Muscle of arm (tissue), 12 donors: ENCODE results near the gene SLC13A3. TPM values are rescaled to one million over a fixed set of nuclear protein-coding genes. Genes with fewer than 3 reads are reported as not detected.
A peak's percentile ranks its signal among the peaks of the same experiment; 100 is the strongest.
"Not testable (repeated sequence)": the region's sequence is repeated elsewhere in the genome, so short reads cannot be mapped to it uniquely, and the experiment has no call there.

Source experiments
- DNase-seq: peaks from one replicate; pipeline ENCODE4 v3.0.0-alpha.2; 2013
- polyA plus RNA-seq, 12 donors: library from polyadenylated mRNA; unstranded; fragments of 120-200 nt; gene quantifications; one replicate each; pipeline ENCODE4 v1.2.1, GENCODE V29; 2013; ENCODE audit not compliant: insufficient read length in 12 of 12

SLC13A3 gene
- polyA plus RNA-seq, 12 donors, result 2.4 to 4.7 (median 3.3) TPM; not detected in 2

DNA sequence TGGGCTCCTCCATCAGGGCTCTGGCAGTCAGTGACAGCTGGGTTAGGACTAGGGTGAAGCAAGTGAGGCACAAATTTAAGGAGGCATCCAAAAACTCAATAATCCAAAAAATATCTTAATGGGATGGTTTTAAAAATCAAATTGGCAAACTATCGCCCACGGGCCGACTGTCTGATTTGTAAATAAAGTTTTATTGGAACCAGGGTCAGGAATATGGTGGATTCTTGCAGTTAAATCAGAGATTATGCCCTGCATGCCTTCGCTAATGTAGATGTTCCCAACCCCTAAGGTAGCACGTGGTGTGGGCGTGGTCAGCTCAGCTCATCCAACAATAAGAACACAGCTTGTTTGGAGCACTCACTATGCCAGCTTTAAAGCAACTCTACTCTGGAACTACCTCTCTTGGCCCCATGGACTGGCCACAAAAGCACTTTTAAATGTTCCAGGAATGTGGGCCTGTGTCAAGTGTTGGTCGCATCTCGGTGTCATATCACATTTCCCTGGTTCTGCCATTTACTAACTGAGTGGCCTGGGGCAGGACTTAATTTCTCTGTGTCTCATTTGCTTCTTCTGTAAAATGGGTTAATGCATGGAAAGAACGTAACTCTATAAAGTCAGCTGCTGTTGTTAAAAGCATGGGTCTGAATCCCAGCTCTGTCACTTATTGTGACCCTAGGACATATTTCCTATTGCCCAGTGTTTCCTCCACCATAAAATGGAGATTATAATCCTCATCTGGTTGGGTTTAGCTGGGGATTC lies 31.0 kb upstream of the SLC13A3 start:
- DNase-seq, result no peak

DNA sequence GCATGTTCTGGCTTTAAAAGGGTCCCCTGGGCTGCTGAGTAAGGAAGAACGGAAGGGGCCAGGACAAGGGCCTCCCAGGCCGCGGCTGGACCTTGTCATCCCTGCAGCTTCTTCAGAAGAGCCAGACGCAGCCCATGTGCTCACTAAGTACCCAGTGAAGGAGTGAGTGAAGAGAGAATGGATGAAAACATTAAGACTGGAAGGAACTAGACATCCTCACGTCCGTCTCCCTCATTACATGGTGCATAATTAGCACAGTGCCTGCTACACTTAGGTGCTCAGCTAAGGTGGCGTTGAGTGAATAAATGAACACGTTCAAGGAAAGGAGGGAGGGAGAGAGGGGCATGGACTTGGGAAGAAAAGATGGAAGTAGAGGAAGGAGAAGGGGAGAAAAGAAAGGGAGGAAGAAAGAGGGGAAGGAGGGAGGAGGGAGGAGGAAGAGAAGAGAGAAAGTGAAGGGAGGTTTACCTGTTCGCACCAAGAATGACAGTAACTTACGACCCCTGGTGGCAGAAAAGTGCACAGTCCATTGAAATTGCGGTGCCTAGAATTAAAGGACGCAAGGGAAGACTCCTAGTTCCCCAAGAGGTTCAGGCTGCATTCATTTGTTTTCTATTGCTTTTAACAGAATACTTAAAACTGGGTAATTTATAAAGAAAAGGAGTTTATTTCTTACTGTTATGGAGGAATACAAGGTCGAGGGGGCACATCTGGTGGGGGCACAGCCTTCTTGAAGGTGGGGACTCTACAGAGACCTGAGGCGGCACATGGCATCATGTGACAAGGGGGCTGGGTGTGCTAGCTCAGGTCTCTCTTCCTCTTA lies 30.0 kb upstream of the SLC13A3 start:
- DNase-seq, result peak; percentile 57

GRCh38 chr20:46680684-46681031 lies 29.4 kb upstream of the SLC13A3 start:
- no peak for DNase-seq

- DNase-seq, result no peak
Measured at GRCh38 chr20:46678516-46678915, 27.3 kb upstream of the SLC13A3 start.

- DNase-seq, result no peak
Measured at GRCh38 chr20:46677608-46678007, 26.3 kb upstream of the SLC13A3 start.

GRCh38 chr20:46676649-46677316 lies 25.5 kb upstream of the SLC13A3 start:
- not testable (repeated sequence) for DNase-seq

DNA sequence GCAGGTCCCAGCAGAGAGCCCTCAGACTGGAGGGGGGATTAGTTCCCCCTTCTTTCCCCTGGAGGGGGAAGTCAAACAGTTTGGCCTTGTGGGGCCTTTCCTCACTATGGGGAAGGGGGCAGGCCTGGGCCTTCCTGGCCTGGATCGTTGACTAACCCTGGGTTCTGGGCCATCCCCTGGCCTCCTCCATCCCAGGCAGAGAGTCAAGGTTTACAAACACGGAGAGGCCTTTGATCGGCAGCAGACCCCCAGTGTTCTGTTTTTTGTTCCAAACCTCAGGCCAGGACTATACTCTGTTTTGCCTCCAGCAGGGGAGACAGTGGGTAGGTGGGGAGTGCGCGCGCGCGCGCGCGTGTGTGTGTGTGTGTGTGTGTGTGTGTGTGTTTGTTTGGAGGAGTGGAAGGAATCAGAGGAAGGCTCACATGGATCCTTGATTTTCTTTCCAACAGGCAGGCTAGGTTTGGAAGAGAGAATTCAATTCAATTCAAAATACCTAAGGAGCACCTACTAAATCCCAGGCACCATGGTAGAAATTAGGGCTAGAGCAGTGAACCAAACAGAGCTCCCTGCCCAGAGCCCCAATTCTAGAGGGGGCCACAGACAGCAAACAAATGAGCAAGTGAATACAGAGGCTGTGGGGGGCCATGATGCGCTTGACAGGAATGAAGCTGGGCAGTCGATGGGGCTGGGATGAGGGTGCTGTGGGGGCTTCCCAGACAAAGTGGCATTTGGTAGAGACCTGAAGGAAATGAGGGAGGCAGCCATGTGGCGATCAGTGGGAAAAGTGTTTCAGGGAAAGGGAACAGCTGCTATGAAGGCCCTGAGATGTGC lies 23.2 kb upstream of the SLC13A3 start:
- no peak for DNase-seq

DNA sequence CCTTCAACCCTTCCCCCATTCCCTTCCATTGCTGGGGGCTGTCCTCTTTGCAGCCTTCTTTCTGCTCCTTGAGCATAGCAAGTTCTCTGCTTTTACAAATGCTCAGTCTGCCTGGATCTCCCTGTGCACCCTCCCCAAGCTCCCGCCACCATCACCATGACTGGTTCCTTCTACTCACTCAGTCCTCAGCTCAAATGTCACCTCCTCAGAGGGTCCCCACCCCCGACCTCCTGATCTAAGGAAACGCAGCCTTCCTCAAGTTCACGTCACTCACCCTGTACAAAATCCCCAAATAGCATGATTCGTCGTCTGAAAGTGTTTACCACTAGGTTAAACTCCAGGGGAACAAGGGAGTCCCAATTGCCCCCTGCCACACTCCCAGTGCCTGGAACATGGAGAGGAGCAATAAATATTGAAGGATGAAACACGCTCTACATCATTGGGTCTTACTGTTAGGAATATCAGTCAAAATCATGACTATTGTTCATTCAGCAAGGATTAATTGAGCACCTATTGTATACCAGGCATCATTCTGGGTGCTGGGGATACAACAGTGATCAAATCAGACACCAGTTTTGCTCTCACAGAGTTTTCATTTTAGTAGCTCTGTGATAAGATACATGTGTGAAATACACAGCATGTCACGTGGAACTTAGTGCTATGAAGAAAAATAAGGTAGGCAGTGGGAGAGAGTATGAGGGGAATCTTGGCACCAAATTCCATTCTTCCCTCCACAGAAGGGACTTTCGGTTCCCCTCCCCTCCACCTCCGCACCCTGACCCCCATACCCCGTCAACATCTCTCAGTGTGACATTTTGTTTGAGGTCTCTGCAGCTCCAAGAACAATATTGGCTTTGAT lies 22.4 kb upstream of the SLC13A3 start:
- no peak for DNase-seq

- DNase-seq, result no peak
Measured at GRCh38 chr20:46672543-46673148, 21.4 kb upstream of the SLC13A3 start.

GRCh38 chr20:46671866-46672542 lies 20.7 kb upstream of the SLC13A3 start:
- DNase-seq, result no peak

DNA sequence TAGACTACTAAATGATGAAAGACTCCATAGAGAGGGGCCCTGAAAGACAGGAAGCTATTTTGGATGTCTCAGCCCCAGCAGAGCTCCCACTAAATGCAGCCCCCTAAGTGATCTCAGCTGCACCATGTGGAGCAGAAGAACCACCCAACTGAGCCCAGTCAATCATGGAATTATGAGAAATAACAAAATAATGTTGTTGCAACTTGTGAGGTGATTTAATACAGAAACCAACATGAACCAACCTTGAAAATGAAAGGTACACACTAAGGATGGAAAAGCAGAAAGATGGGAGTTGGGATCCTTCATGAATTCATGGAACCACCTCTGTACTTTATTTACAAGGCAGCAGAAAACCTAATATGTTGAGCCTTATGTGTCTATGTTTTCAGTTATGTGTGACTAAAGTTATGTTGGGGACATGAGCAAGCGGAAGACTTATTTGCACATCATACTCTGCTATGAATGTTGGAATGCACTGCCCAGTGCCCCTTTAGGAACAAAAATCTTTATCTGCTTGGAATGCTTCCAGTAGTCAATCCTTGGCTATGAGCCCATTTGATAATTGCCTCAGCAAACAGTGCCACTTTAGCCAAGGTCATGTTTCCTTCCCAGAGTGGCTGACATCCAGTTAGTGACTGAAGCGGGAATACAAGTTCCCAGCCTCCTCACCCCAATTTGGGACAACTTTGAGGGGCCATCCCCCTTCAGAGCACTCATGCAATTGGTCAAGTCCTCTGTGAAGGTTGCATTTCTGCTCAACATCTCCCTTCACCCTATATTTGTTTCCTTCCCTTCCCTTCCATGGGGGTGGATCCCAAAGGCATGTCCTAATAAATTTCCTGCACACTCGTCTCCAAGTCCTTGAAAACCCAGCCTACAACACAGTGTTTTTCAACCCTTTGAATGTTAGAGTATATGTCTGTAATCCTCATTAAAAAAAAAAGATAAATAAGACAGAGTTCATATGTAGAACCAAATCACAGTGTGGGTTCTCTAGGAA lies 19.6 kb upstream of the SLC13A3 start:
- no peak for DNase-seq

- no peak for DNase-seq
Measured at GRCh38 chr20:46670228-46670584, 18.9 kb upstream of the SLC13A3 start.

DNA sequence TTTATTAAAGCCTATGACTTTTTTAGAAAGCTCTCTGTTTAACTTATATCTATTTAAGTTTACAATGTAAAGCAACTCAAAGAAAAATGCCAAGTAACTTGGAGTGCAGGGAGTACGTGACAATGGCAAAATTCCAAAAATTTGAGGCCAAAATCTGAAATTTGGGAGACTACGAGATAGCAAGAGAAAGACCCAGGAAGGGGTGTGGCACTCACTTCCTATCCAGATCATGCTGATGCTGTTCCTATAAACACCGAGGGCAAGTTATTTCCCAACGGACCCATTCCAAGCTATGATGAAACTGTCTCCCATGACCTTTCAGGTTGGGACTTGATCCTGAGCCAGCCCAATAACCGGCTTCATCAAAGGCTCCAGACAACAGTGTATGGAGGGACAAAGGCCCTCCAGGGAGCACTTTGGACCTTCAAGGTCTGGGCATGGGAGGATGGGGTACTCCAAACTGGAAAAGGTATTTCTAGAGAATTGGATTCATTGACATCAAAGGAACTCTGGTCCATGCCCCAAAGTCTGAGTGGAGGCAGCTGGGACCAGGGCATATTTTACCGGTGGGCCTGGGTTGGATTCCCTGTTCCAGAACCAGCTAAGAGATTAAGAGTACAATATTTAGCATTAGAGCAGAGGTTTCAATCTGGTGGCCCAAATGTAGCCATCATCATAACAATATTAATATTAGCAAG lies 15.7 kb upstream of the SLC13A3 start:
- no peak for DNase-seq

- DNase-seq, result no peak
Measured at GRCh38 chr20:46666306-46666705, 15.0 kb upstream of the SLC13A3 start.

DNA sequence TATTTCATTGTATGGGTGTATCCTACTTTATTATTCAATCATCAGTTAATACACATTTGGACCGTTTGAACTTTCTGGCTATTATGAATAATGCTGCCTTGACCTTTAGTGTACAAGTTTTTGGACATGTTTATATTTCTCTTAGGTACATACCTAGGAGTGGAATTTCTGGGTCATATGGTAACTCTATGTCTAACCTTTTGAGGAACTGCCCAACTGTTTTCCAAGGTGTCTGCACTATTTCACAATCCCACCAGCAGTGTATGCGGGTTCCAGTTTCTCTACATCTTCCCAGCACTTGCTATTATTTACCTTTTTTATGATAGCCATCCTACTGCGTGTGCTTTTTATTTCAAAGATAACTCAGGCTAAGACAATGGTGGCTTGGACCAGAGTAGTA lies 14.3 kb upstream of the SLC13A3 start:
- DNase-seq, result no peak

DNA sequence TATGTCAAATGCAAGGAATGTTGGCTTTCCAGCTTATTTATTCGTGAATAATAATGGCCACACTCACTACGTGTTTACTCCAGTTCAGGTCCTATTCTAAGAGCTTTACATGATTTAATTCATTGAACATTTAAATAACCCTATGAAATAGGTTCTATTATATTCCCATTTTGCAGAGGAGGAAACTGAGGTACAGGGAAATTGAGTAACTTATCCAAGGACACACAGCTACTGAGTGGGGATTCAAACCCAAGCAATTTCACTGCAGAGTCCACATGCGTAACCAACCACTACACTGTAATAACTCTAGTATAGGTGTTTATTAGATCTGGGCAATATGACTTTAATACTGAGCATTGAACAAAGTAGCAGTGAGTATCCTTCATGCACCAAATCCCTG lies 12.3 kb upstream of the SLC13A3 start:
- DNase-seq, result no peak

- no peak for DNase-seq
Measured at GRCh38 chr20:46661659-46662058, 10.4 kb upstream of the SLC13A3 start.

- no peak for DNase-seq
Measured at GRCh38 chr20:46660487-46660886, 9.2 kb upstream of the SLC13A3 start.
